ENCODE measurements around the gene HORMAD2.

The HORMAD2 gene

GRCh38 chr22:30209642-30210041 is 129.4 kb downstream of the HORMAD2 start:
- no peak for ATAC-seq
- TF ChIP-seq ZNF565 (CRISPR knock-in tag; conservative IDR thresholded peaks at IDR 0.05; ENCODE audit: low read depth) (no peak), BACH2 (CRISPR knock-in tag; IDR thresholded peaks at IDR 0.05; ENCODE audit: borderline replicate concordance) (no peak), TOX (CRISPR knock-in tag; IDR thresholded peaks at IDR 0.05; ENCODE audit: borderline replicate concordance) (no peak)
- TF ChIP-seq, protein P1, sequence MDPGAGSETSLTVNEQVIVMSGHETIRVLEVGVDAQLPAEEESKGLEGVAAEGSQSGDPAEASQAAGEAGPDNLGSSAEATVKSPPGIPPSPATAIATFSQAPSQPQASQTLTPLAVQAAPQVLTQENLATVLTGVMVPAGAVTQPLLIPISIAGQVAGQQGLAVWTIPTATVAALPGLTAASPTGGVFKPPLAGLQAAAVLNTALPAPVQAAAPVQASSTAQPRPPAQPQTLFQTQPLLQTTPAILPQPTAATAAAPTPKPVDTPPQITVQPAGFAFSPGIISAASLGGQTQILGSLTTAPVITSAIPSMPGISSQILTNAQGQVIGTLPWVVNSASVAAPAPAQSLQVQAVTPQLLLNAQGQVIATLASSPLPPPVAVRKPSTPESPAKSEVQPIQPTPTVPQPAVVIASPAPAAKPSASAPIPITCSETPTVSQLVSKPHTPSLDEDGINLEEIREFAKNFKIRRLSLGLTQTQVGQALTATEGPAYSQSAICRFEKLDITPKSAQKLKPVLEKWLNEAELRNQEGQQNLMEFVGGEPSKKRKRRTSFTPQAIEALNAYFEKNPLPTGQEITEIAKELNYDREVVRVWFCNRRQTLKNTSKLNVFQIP (CRISPR knock-in tag; IDR thresholded peaks at IDR 0.05; ENCODE audit: borderline replicate concordance, low read depth) = no peak

DNA sequence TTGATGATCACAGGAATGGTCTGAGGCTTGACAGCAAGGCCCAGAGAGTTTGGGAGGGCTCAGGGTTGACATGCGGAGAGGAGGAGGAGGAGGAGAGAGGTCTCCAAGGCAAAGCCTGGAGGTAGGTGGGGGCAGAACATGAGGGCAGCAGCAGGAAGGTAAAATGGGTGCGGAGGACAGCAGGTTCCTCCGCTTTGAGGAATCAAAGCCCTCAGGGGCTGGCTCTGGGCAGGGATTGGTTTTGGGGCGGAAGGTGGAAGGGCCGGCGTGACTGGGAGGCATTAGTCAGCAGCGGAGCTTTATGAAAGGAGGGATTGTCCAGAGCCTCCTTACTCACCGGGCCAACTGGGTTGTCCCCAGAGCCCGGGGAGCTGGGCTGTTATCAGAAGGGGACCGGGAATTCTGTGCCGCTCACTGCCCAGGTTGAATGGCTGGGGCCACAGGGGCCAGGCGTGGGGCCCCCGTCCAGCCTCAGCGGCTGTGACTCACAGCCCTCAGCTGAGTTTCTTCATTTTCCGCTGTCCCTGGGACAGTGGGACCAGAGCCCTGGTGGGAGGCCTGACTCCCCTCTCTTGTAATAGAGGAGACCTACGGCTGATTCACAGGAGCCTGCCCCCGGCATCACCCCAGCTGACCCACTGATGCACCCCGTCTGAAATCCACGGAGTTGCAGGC is 130.1 kb downstream of the HORMAD2 start:
- no peak for TF ChIP-seq PPARA (CRISPR knock-in tag; IDR thresholded peaks at IDR 0.05; ENCODE audit: borderline replicate concordance)
- TF ChIP-seq OSR1 (CRISPR knock-in tag; IDR thresholded peaks at IDR 0.05) = 0 out of 2 replicates have a peak, but pooled peaks have one; percentile 74
- TF ChIP-seq, protein P1 (CRISPR knock-in tag; IDR thresholded peaks at IDR 0.05; ENCODE audit: borderline replicate concordance, low read depth) = no peak
- TF ChIP-seq SNAI2 (CRISPR knock-in tag; IDR thresholded peaks at IDR 0.05) = peak; percentile 35; the same call in 1 of the 2 replicates
- peak; percentile 62; the same call in 1 of the 2 replicates for TF ChIP-seq ZFP3 (CRISPR knock-in tag; IDR thresholded peaks at IDR 0.05)
- peak; percentile 13; the same call in 1 of the 2 replicates for TF ChIP-seq ISL1 (CRISPR knock-in tag; IDR thresholded peaks at IDR 0.05)
- no peak for TF ChIP-seq PATZ1 (CRISPR knock-in tag; IDR thresholded peaks at IDR 0.05; ENCODE audit: borderline replicate concordance)
- TF ChIP-seq TOX (CRISPR knock-in tag; IDR thresholded peaks at IDR 0.05; ENCODE audit: borderline replicate concordance) = no peak
- TF ChIP-seq ARNTL (CRISPR knock-in tag; IDR thresholded peaks at IDR 0.05; ENCODE audit: borderline replicate concordance, low read depth) = no peak
- no peak for TF ChIP-seq TCF4 (CRISPR knock-in tag; IDR thresholded peaks at IDR 0.05; ENCODE audit: borderline replicate concordance)
- TF ChIP-seq GLIS3 (CRISPR knock-in tag; IDR thresholded peaks at IDR 0.05) = no peak
- peak; percentile 31 for ATAC-seq

GRCh38 chr22:30211124-30211820 is 131.0 kb downstream of the HORMAD2 start:
- TF ChIP-seq, protein P2, sequence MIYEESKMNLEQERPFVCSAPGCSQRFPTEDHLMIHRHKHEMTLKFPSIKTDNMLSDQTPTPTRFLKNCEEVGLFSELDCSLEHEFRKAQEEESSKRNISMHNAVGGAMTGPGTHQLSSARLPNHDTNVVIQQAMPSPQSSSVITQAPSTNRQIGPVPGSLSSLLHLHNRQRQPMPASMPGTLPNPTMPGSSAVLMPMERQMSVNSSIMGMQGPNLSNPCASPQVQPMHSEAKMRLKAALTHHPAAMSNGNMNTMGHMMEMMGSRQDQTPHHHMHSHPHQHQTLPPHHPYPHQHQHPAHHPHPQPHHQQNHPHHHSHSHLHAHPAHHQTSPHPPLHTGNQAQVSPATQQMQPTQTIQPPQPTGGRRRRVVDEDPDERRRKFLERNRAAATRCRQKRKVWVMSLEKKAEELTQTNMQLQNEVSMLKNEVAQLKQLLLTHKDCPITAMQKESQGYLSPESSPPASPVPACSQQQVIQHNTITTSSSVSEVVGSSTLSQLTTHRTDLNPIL (CRISPR knock-in tag; IDR thresholded peaks at IDR 0.05; ENCODE audit: low read depth) = no peak
- TF ChIP-seq ARNTL (CRISPR knock-in tag; IDR thresholded peaks at IDR 0.05; ENCODE audit: borderline replicate concordance, low read depth) = no peak
- TF ChIP-seq GLIS3 (CRISPR knock-in tag; IDR thresholded peaks at IDR 0.05) = no peak
- TF ChIP-seq ESRRG (CRISPR knock-in tag; IDR thresholded peaks at IDR 0.05) = no peak
- TF ChIP-seq ZNF8 (CRISPR knock-in tag; IDR thresholded peaks at IDR 0.05) = no peak
- no peak for TF ChIP-seq TCF4 (CRISPR knock-in tag; IDR thresholded peaks at IDR 0.05; ENCODE audit: borderline replicate concordance)
- no peak for ATAC-seq

- TF ChIP-seq ISL1 (CRISPR knock-in tag; IDR thresholded peaks at IDR 0.05) (peak; percentile 23; the same call in 1 of the 2 replicates), ZNF70 (CRISPR knock-in tag; IDR thresholded peaks at IDR 0.05) (no peak)
- TF ChIP-seq, protein P2 (CRISPR knock-in tag; IDR thresholded peaks at IDR 0.05; ENCODE audit: low read depth) = no peak
- peak; percentile 12; the same call in 1 of the 3 replicates for ATAC-seq
Measured at GRCh38 chr22:30212363-30212995, 132.2 kb downstream of the HORMAD2 start.
